Keratinocyte (primary cell): ENCODE results near the gene TARBP1.

Experiments used
- EZH2 ChIP-seq: IDR thresholded peaks from one replicate; pipeline ENCODE4 v1.6.1; 2012; ENCODE audit warnings: inconsistent platforms, mild to moderate bottlenecking, low read length, moderate library complexity
- TF ChIP-seq, protein P1 (sequence below), 3 experiments: IDR thresholded peaks in 1 of 3; conservative IDR thresholded peaks in 1 of 3; optimal IDR thresholded peaks in 1 of 3; 2 replicates in 2 of 3; 3 replicates in 1 of 3; pipeline versions ENCODE3 to v1.5.1; 2011; ENCODE audit warnings: low read length in 3 of 3, mild to moderate bottlenecking in 3 of 3, moderate library complexity in 2 of 3, control low read depth in 1 of 3, inconsistent platforms in 1 of 3; ENCODE audit not compliant: insufficient read depth in 2 of 3; ENCODE audit errors: extremely low read depth in 1 of 3

DNA sequence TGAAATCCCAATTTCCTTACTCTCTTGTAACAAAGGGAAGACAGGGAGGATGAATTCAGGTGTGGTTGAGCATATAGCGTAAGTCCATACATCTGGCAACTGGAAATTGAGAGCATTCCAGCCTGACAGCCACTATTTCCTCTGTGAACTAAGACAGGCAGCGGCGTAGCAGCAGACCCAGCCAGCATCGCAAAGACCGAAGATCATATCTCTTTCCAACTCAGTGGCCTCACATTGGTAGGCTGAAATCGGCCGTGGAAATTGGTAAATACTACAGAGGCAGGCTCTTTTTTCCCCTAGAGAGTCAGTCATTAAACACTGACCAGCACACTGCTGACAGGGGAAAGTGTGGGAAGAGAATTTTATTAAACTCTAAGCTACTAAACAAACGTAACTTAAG is 43.4 kb downstream of the TARBP1 start:
- TF ChIP-seq, protein P1, sequence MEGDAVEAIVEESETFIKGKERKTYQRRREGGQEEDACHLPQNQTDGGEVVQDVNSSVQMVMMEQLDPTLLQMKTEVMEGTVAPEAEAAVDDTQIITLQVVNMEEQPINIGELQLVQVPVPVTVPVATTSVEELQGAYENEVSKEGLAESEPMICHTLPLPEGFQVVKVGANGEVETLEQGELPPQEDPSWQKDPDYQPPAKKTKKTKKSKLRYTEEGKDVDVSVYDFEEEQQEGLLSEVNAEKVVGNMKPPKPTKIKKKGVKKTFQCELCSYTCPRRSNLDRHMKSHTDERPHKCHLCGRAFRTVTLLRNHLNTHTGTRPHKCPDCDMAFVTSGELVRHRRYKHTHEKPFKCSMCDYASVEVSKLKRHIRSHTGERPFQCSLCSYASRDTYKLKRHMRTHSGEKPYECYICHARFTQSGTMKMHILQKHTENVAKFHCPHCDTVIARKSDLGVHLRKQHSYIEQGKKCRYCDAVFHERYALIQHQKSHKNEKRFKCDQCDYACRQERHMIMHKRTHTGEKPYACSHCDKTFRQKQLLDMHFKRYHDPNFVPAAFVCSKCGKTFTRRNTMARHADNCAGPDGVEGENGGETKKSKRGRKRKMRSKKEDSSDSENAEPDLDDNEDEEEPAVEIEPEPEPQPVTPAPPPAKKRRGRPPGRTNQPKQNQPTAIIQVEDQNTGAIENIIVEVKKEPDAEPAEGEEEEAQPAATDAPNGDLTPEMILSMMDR (optimal IDR thresholded peaks at IDR 0.05 in 1 of 3, IDR thresholded peaks at IDR 0.05 in 1 of 3, conservative IDR thresholded peaks at IDR 0.05 in 1 of 3; ENCODE audit: extremely low read depth in 1 of 3, insufficient read depth in 2 of 3, low read length in 3 of 3): no peak
- no peak for TF ChIP-seq EZH2
